Osteocyte (in vitro differentiated cells): Measurements from ENCODE around the gene HOXA10. TPM values are rescaled to one million over a fixed set of nuclear protein-coding genes. Genes with fewer than 3 reads are reported as not detected.

Experiments used
- DNase-seq: peaks from one replicate; pipeline ENCODE4 v3.0.0; 2021; ENCODE audit warnings: mixed read lengths; ENCODE audit not compliant: unreplicated experiment; ENCODE audit errors: extremely low spot score
- H3K27ac Mint-ChIP-seq: one replicate; pipeline ENCODE4 v1.8.0; 2021; ENCODE audit warnings: mild to moderate bottlenecking, mixed read lengths; ENCODE audit not compliant: unreplicated experiment
- H3K27me3 Mint-ChIP-seq: one replicate; pipeline ENCODE4 v1.8.0; 2021; ENCODE audit warnings: mixed read lengths; ENCODE audit not compliant: unreplicated experiment
- H3K36me3 Mint-ChIP-seq: one replicate; pipeline ENCODE4 v1.8.0; 2021; ENCODE audit warnings: mixed read lengths; ENCODE audit not compliant: unreplicated experiment
- H3K4me1 Mint-ChIP-seq: one replicate; pipeline ENCODE4 v1.8.0; 2021; ENCODE audit warnings: mixed read lengths; ENCODE audit not compliant: unreplicated experiment
- H3K4me3 Mint-ChIP-seq: one replicate; pipeline ENCODE4 v1.8.0; 2021; ENCODE audit warnings: mild to moderate bottlenecking, moderate library complexity, mixed read lengths; ENCODE audit not compliant: unreplicated experiment
- H3K9me3 Mint-ChIP-seq: one replicate; pipeline ENCODE4 v1.8.0; 2021; ENCODE audit warnings: mixed read lengths; ENCODE audit not compliant: unreplicated experiment
- CTCF ChIP-seq: fragments of 200-600 bp; sonication (generic); IDR thresholded peaks from 2 replicates; pipeline ENCODE4 v1.5.0; 2021; ENCODE audit warnings: antibody characterized with exemption, mild to moderate bottlenecking, moderate library complexity
- total RNA-seq: library from RNA; stranded (reverse); gene quantifications from 2 replicates; pipeline ENCODE4 v1.2.1, GENCODE V29; 2021

Gene HOXA10
- total RNA-seq, 1 donor from 2014 or later = not detected

DNA sequence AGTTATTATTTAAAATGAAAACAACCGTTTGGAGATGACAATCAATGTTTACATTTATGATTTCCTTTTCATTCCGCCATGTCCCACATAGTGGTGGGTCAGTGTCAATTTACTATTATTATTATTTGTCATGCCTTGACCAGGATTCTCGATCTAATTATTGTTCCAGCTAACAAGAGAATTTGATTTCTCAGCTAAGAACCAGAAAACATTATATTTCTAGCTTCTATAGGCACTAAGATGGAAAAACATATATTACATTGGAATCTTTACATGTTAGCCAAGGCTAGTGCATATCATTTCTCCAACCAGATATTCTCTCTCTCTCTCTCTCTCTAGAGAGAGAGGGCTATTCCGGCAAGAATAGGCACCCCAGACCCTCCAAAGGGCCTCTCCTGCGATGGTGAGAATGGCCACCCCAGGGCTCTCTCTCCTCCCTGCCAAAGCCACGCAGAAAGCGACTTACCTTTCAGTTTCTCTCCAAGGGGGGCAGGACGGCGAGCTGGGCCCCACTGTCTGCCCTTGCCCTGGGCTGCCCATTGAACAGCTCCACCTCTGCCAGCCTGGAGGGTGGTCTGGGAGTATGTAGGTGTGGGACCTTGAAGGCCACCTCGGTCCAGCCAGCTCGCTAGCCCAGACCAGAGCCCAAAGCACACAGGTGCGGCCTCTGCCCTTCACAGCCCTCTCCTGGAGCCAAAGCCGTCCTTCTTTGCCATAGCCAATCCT, 24.1 kb downstream of the HOXA10 start:
- Mint-ChIP-seq H3K36me3 (peaks cover 3% of the 10 kb centered on the region), H3K27me3 (peaks cover 91% of the 10 kb centered on the region), H3K4me1 (peaks cover 14% of the 10 kb centered on the region), H3K4me3 (no peak overlapping the region), H3K9me3 (no peaks in the 10 kb centered on the region), H3K27ac (no peak overlapping the region)
- peak; percentile 76 for DNase-seq
- TF ChIP-seq CTCF = no peak

DNA sequence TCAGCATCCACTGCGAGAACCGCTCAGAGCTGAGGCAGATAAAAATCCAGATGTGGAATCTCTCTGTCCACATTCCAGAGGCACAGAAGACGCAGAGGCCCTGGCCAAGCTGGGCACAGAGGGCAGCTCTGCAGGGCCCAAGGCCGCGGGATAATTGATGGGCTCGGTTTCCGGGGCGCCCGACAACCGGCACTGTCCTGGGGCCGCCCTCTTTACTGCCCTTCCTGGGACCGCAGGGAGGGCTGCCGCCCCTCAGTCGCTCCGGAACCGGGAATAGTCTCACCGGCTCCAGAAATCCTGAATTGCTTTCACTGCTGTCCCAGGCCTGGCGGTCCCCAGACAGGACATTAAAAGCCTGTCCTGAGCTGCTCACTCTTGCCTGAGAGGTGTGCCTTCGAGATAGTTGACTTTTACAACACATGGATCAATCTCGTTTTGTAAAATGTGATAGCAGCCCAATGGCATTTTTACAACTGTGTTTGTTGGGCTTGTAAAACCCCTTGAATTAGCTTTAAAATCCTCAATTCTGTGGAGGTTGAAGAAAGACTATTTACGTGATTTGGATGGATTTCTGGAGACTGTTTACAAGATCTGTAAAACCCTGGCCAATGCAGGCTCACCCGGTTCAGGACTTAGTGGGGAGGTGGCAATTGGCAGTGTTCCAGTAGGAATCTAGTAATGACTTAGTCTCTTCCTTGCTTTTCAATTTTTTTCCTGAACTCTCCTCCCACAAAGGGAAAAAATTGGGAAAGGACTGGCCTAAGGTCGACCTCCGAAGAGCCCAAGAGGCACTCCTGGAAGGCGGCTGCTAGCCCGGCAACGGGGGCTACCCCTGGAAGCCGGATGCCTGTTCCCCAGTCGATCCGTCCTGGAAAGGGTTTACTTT, 25.1 kb downstream of the HOXA10 start:
- H3K4me1 Mint-ChIP-seq = peaks cover 10% of the 10 kb centered on the region
- DNase-seq = no peak
- peaks cover 2% of the 10 kb centered on the region for H3K36me3 Mint-ChIP-seq
- peaks cover 89% of the 10 kb centered on the region for H3K27me3 Mint-ChIP-seq
- TF ChIP-seq CTCF = no peak
- no peaks in the 10 kb centered on the region for H3K9me3 Mint-ChIP-seq
- no peak overlapping the region for H3K27ac Mint-ChIP-seq
- H3K4me3 Mint-ChIP-seq = no peak overlapping the region

- TF ChIP-seq CTCF = no peak
- Mint-ChIP-seq H3K4me3 (no peak overlapping the region), H3K36me3 (peaks cover 2% of the 10 kb centered on the region), H3K27me3 (peaks cover 86% of the 10 kb centered on the region), H3K9me3 (no peaks in the 10 kb centered on the region), H3K27ac (no peak overlapping the region), H3K4me1 (peaks cover 10% of the 10 kb centered on the region)
- peak; percentile 73 for DNase-seq
Observed at GRCh38 chr7:27148031-27148755, 25.9 kb downstream of the HOXA10 start.

DNA sequence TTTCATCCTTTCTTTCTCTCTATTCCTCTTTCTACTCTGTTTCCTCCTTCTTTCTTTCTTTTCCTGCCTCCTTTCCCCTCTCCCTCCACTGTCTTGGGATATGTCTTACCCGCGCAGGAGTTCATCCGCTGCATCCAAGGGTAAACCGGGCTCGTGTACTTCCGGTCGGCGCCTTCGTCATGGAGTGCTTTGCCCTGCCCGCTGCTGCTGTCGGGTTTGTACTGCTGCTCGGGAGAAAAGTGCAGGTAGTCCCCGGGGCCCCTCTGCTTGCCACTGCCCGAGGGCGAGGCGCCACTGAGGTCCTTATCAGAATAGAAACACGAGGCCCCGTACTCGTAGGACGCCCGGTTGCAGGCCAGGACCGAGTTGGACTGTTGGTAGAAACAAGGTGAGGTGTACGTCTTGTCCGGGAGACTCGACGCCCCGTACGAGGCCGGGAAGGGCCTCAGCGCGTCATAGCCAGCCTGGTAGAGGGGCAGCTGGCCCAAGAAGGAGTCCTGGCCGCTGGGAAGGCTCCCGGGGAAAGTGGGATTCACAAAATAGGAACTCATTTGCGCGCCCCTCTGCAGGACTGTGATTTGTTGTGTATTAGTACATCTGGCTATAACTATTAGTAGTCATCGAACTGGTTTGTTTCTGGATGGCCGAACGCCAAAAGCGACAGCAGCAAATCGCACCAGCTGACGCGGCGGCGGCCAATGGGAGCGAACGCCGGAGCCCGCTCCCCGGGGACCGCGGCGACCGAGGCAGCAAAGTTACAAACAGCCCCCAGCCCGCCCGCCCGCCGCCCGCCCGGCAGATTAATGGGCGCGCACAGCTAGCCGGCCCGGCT, 26.7 kb downstream of the HOXA10 start, which contains the start of gene HOXA6:
HOXA6 (minus strand) TSS at position 576 of the 832 bp plus-strand sequence; CDS start at position 551, 25 bp downstream.
- Mint-ChIP-seq H3K36me3 (peaks cover 2% of the 10 kb centered on the region), H3K27ac (no peak within 1 kb of the TSS), H3K27me3 (peaks cover 86% of the 10 kb centered on the region), H3K4me1 (peaks cover 14% of the 10 kb centered on the region), H3K9me3 (no peaks in the 10 kb centered on the region), H3K4me3 (no peak within 1 kb of the TSS)
- TF ChIP-seq CTCF = no peak
- DNase-seq = no peak
